GM19043 (cell line): ENCODE measurements around the gene SALL4.
"Not testable (repeated sequence)": the region's sequence is repeated elsewhere in the genome, so short reads cannot be mapped to it uniquely, and the experiment has no call there.

ENCODE experiments used
- ATAC-seq: cut with Tn5 transposase; IDR thresholded peaks from one replicate; pipeline ENCODE4 v1.9.1; 2021; ENCODE audit warnings: low read depth; ENCODE audit not compliant: unreplicated experiment

SALL4 gene

GRCh38 chr20:51803148-51803854 is 980 bp upstream of the SALL4 start:
- ATAC-seq: no peak

DNA sequence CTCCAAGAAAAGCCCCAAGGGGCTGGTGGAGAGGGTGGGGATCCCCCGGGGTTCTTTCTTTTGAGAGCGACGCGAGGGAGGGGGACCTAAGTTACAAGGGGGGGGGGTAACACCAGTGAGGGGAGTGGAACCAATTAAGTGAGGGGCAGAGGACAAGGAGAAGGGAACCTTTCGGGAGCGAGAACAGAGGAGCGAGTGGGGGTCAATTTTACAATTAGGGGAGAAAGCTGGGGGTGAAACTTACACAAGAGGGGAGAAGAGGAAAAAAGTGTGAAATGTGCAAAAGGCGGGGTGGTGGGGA is 548 bp downstream of the SALL4 start:
- no peak for ATAC-seq

- no peak for ATAC-seq
Observed at GRCh38 chr20:51801122-51801822, 1.0 kb downstream of the SALL4 start.

- no peak for ATAC-seq
Observed at GRCh38 chr20:51800872-51801121, 1.5 kb downstream of the SALL4 start.

DNA sequence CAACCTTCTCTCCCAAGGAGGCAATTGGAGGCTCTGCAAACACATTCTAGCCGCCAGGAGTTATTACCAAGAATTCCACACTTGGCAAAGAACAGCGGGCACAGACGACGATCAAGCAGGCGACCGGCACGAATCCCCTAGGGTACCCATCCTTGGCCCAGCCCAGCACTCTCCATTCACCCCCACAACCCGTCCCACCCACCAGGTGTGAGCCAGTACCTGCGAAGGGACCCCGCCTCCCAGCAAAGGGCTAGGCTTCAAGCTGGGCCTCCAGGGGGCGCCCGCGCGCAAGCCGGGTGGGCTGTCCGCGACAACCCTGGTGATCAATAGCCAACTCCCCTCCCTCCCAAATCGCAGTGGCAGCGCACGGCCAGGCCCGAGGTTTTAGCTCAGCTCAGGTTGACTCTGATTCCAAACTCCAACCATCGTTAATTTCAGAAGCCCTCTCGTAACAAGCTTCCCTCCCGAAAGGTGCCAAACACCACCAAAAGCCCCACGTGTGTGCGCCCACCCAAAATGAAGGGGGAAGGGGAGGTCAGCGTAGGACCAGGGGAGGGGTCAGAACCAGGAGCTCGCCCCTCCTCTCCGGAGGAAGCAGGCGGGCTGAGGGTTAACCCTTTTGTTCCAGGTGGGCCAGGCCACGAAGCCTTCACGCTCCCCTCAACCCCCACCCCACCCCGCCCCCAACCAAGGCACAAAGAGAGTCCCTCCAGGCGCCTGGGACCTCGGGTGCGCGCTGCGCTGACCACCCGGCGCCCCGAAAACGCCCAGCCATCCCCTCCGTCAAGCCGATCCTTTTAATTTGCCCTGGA is 2.1 kb downstream of the SALL4 start:
- no peak for ATAC-seq

GRCh38 chr20:51799401-51799860 is 2.9 kb downstream of the SALL4 start:
- ATAC-seq: no peak

DNA sequence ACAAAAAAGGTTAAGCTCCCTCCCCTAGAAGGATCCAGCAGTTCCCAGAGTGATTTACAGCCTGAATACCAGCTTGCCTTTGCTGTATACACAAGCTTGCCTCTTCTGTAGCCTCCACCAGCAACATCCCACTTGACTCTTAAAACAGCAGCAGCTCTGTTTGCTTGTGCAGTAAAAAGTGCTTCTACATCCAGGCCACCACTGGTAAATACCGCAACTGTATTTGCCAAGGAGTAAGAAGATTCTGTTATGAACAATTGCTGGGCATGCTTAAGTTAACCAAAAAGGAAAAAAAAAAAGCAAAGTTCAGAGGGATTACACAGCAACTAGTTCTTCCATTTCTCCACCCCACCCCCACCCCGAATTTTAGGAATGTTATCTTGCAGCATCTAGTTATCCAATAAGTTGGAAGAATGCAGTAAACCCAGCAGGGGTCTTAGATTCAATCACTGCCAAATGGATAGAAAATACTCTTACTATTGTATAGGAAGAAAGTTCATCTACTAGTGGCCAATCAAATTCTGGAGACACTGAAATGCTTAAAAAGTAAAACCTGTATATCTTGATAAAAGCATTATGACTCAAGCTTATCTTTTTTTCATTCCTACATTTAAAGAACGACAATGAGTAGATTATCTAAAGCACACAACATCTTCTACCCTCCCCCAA is 4.8 kb downstream of the SALL4 start:
- ATAC-seq: no peak

GRCh38 chr20:51796340-51796739 is 6.0 kb downstream of the SALL4 start:
- ATAC-seq: no peak

GRCh38 chr20:51792960-51793359 is 9.4 kb downstream of the SALL4 start:
- no peak for ATAC-seq

DNA sequence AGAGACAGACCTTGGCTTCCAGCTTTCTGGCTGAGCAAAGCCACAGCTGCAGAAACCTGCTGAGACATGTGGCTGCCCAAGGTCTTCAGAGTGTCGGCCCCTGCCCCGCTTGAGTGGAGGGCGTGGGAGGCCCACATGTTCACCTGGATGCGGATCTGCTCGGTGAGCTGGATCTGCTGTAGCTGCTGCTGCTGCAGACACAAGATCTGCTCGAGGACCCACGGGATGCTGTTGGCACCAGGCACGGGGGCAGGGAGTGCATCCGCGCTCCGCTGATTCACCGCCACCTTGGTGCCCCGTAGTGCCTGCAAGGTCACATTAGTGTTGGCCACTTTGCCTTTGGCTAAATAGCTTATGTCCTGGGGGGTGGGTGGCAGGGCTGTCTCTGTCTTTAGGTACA is 10.7 kb downstream of the SALL4 start:
- ATAC-seq: no peak

DNA sequence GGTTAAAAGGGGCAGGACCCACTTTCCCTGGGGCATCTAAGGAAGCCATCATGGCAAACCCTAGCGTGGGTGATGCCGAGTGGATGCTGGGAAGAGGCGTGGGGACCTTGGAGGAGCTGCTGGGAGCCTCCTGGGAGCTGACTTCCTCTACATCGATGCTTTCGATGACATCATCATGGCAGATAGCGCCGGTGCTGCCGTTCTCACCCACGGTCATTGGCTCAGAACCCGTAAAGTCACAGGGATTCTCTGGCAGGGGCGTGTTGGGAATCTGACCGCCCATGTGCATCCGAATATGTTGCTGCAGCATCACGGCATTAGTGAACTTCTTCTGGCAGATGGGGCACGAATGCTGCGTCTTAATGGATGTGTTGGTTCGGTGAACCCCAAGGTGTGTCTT is 12.1 kb downstream of the SALL4 start:
- no peak for ATAC-seq

GRCh38 chr20:51789434-51789833 is 12.9 kb downstream of the SALL4 start:
- no peak for ATAC-seq

DNA sequence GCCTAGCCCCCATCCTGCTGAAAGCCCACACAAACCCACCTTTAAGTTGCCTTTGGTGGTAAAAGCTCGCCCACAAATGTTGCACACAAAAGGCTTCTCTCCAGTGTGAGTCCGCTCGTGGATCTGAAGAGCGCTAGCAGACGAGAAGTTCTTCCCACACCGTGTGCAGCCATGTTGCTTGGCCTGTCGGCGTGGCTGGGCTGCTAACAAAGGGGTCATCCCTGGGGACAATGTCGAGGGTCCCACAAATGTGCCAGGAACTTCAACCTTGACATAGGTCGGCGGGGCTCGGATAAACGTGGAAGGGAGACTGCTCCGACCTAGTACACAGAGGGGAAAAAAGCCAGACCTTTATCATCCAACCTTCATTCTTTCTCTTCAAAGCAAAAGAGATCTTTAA is 13.5 kb downstream of the SALL4 start:
- no peak for ATAC-seq

GRCh38 chr20:51784299-51784698 is 18.0 kb downstream of the SALL4 start:
- ATAC-seq: no peak

- ATAC-seq: not testable (repeated sequence)
Observed at GRCh38 chr20:51778229-51778759, 24.0 kb downstream of the SALL4 start.

DNA sequence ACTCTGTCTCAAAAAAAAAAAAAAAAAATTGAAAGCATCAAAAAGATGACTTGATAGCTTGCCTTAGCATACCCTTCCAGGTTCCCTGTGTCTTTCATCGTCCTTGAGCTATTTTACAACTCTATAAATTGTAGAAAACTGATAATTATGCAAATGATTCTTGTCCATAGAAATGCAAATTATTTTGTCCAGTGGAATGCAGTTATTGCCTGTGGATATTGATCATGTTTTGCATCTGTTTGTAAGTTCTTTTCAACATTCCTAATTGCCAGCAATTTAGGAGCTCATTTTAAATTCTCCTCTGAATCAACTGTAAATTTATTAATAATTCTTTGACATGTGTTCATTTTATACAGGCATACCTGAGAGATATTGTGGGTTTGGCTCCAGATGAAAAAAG is 27.1 kb downstream of the SALL4 start:
- no peak for ATAC-seq

DNA sequence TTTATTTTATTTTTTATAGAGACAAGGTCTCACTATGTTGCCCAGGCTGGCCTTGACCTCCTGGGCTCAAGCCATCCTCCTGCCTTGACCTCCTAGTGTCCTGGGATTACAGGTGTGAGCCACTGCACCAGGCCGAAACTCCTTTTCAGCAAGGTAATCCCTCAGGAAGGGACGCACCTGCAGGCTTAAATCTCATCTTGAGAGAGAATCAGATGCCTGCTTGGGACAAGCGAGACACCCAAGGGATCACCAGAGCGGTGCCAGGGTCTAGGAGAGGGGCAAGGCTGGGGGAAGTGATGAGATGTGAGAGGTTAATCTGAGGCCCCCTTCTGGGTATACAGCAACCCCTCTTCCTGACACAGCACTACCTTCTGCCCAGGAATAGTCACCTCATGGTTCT is 30.1 kb downstream of the SALL4 start:
- ATAC-seq: no peak

- ATAC-seq: no peak
Observed at GRCh38 chr20:51769976-51770615, 32.2 kb downstream of the SALL4 start.

DNA sequence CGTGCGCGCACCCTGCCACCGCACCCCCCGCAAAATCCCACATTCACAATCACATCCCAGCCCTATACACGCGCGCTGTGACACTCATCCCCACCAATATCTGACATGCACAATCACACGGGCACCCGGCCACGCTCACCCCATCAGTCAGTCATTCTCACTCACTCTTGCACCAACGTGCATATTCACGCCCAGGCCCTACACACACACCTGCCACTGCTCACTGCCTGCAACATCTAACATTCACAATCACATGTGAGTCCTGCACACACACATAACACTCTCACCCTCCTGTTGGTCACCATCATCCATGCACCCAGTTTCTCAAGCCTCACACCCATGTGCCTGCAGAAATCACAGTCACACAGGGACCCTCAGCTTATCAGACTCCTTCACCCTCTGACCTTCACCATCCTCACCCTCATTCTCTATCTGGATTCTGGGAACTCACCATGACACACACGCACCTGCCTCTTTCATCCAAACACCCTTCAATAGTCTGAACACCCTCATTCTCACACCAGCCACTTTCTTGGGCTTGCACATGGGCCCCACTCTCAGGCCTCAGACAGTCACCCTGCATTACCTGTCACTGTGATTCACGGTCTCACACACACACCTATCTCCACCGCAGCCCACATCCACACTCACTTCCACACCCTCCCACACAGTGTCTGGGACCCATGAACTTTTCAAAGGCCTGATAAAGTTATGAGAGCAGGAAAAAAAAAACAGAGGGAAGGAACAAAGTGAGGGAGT is 33.4 kb downstream of the SALL4 start:
- ATAC-seq: no peak
